Activated CD8-positive, alpha-beta memory T cell treated with anti-CD3 and anti-CD28 coated beads for 4 hours (primary cell): ENCODE results near the gene LY6G6D.
A peak's percentile ranks its signal among the peaks of the same experiment; 100 is the strongest.

Experiments used
- DNase-seq, 2 donors: peaks; one replicate each; pipeline ENCODE4 v3.0.0-alpha.2; 2020; ENCODE audit warnings: low read depth in 2 of 2

LY6G6D gene

DNA sequence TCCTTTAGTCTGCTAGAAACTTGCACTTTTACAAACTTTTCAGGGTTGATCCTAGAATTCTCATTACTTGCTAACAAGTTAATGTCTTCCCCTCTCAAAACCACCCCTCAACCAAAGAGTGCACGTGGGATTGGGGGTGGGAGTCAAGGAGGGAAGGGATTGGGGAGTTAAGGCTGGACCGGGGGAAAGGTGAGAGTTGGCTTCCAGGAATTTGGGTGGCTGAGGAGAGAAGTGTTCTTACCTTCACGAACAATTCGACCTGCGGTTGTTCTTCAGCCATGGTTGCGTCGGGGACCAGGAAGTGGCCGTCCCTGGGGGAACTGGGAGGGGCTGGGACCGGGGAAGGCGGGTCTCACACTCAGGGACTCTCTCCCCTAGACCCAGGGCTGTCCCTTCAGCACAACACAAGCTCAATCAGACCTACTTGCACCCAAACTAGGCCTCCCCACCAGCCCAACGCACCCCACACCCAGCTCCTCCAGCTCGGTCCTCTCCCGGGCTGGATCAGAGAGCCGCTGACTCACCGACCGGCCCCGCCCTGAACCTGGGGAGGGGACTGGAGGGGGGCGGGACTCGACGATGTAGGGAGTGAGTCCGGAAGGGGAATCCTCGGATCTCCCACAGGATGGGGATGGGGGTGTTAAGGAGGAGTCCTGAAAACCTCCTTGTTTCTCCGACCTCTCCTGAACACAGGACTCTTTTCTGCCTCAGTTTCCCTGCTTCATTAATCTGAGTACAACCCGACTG, 21.0 kb downstream of the LY6G6D start, which contains the start of gene CLIC1:
CLIC1 (minus strand) TSS at position 510 of the 747 bp plus-strand sequence; CDS start at position 280, 230 bp downstream.
- DNase-seq = peak; percentile 53 to 59

- no peak for DNase-seq
Measured at GRCh38 chr6:31736768-31737314, 21.7 kb downstream of the LY6G6D start.

DNA sequence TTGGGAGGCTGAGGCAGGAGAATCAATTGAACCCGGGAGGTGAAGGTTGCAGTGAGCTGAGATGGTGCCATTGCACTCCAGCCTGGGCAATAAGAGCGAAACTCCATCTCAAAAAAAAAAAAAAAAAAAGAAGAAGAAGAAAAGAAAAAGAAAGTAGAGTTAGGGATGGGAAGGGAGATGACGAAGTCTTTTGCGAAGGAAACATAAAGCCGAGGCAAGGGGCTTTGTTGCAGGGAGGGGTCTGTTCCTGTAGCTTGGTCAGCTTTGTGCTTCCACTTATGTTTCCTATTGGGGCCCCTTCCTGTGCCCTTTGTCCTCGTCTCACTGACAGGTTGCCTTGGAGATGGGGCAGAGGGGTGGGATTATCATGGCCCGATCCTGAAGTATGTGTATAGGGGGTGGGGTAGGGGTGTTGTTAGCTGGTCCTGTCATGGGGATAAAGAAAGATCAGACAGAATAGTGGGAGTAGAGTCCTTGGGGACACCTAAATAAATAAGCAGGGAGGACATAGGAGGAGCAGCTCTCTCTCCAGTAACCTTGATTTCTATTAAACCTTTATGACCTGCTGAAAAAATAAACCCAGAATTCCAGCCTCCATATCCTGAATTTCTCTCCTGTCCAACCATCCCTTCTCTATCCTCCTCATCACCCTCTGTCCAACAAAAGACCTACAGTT, 22.3 kb downstream of the LY6G6D start:
- DNase-seq = no peak

- DNase-seq = peak in 1 of 2 donors; percentile 45
Measured at GRCh38 chr6:31737991-31738979, 23.1 kb downstream of the LY6G6D start.

DNA sequence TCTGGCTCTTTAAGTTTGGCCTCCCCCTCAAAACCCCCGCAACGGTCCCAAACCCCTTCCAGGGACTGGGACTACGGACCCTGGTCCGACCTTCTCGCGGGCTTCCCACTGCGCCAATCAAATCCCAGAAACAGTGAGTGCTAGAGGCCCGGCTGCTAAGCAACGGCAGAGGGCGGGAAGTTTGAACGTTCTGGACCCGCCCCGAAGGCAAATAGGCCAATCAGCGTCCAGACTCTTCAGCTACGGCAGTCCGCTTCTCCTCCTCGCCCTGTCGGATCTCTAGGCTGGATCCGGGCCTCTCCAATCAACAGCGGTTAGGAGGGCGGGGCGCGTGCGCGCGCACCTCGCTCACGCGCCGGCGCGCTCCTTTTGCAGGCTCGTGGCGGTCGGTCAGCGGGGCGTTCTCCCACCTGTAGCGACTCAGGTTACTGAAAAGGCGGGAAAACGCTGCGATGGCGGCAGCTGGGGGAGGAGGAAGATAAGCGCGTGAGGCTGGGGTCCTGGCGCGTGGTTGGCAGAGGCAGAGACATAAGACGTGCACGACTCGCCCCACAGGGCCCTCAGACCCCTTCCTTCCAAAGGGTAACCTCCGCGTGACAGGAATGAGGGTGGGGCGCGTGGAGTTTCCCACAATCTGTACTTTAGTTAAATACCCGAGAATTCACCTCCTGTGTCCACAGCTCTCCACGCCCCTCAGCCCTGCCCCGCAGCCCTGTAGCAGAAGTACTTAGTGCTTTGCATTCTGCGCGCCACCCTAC, 24.7 kb downstream of the LY6G6D start, which contains the start of gene MSH5:
MSH5 (plus strand) TSS at position 367 of the 758 bp plus-strand sequence. CDS start 462 bp downstream, outside the sequence.
- peak; percentile 92 for DNase-seq

- no peak for DNase-seq
Measured at GRCh38 chr6:31740397-31741223, 25.5 kb downstream of the LY6G6D start.

- DNase-seq = no peak
Measured at GRCh38 chr6:31741815-31742214, 26.7 kb downstream of the LY6G6D start.

GRCh38 chr6:31742894-31743293, 27.7 kb downstream of the LY6G6D start:
- no peak for DNase-seq

GRCh38 chr6:31744422-31744821, 29.3 kb downstream of the LY6G6D start:
- no peak for DNase-seq

DNA sequence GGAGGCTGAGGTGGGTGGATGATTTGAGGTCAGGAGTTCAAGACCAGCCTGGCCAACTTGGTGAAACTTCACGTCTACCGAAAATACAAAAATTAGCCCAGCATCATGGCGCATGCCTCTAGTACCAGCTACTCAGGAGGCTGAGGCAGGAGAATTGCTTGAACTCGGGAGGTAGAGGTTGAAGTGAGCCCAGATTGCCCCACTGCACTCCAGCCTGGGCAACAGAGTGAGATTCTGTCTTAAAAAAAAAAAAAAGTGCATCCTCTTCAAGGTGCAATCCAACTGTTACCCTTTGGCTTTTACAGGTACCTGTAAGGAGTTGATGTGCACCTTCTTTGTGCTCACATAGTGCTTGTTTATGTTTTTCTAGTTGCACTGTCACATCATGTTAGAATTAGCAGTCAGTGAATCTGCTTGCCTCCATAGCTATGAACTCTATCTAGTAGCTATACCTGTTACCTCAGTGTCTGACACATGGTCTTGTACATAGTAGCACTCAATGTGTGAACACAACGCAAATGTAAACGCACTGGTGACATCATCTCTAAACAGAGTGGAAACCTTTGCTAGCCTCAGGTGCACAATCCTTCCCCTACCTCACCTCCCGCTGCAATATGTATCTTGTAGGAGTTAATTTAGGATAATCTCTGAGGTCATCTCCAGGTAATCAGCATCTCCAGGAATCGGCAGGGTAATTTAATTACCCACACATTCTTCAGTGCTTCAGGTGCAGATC, 34.3 kb downstream of the LY6G6D start:
- DNase-seq = no peak

- no peak for DNase-seq
Measured at GRCh38 chr6:31750411-31751022, 35.4 kb downstream of the LY6G6D start.

GRCh38 chr6:31752739-31753319, 37.7 kb downstream of the LY6G6D start:
- no peak for DNase-seq

DNA sequence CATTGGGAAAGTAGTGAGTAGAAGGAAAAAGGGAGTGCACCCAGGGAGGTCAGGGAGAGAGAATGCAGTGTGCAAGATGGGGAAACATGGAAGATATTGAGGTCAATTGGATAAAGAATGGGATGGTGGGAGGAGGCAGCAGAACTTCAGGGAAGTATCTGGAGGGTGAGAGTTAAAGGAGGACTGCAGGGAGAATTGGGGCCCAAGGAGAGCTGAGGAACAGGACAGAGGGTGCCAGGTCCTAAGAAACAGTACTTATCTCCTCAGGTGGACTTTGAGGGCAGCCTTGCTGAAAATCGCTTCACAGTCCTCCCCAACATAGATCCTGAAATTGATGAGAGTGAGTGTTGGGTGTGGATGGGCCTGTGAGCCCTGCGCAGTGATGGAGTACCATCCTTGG, 43.1 kb downstream of the LY6G6D start:
- no peak for DNase-seq

GRCh38 chr6:31760790-31761189, 45.6 kb downstream of the LY6G6D start:
- DNase-seq = no peak

DNA sequence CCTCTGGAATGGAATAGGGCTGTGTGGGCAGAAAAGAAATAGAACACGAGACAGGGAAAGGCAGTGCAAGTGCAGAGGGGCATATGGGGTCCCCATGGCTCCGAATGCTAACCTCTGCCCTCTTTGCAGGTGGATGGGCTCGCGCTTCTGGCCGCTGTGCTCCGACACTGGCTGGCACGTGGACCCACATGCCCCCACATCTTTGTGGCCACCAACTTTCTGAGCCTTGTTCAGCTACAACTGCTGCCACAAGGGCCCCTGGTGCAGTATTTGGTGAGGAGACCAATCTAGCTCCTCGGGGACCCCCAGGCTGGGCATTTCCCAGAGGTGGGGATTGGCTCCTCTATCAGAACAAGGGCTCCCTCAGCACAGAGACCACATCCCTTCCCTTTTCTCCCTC, 46.2 kb downstream of the LY6G6D start:
- no peak for DNase-seq

DNA sequence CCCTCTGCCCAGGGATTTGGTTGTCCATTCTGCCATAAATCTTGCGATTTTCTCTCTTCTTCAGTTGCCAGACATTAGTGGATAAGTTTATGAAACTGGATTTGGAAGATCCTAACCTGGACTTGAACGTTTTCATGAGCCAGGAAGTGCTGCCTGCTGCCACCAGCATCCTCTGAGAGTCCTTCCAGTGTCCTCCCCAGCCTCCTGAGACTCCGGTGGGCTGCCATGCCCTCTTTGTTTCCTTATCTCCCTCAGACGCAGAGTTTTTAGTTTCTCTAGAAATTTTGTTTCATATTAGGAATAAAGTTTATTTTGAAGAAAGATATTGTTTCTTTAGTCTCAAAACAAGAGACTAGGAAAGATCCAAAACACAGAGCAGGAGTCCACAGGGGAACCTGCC, 47.2 kb downstream of the LY6G6D start, which contains the start of gene SAPCD1:
SAPCD1 (plus strand) TSS at position 301 of the 400 bp plus-strand sequence. CDS start 399 bp downstream, outside the sequence.
- DNase-seq = no peak

- no peak for DNase-seq
Measured at GRCh38 chr6:31762878-31763618, 47.9 kb downstream of the LY6G6D start.

DNA sequence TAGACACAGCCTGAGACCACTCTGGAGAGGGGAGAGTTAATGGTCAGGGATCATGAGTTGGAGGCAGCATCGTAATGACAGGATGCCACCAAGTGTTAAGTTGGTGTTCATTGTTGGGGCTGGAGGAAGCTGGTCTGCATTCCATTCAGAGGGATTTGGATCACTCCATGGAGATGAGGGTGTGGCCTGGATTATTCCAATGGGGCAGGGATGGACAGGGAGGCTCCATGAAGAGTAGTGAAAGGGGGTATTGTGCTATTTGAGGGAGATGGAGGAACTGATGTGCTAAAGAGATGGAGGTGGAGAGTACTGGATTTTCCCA, 48.4 kb downstream of the LY6G6D start:
- no peak for DNase-seq
